ENCODE data around the gene SHPK. TPM values are rescaled to one million over a fixed set of nuclear protein-coding genes. Genes with fewer than 3 reads are reported as not detected.

The SHPK gene
- total and polyA plus RNA-seq, 2 of the 4 experiments (the other 2 are of a cell fraction): 11.1 to 14.3 TPM

- no peak for ATAC-seq (ENCODE audit: low read depth)
- no peak overlapping the region for H2BK120ac ChIP-seq (ENCODE audit: low read depth, low read length)
Observed at GRCh38 chr17:3672571-3672970, 36.5 kb upstream of the SHPK start.

More at GRCh38 chr17:3672571-3672970, 36.5 kb upstream of the SHPK start:
- no peak overlapping the region for H3K23ac ChIP-seq (ENCODE audit: low read depth, low read length)
- H2AK5ac ChIP-seq (ENCODE audit: low read depth, low read length): no peak overlapping the region
- no peak for TF ChIP-seq RAD21 (IDR thresholded peaks at IDR 0.05; ENCODE audit: low read length)
- TF ChIP-seq, protein P1, sequence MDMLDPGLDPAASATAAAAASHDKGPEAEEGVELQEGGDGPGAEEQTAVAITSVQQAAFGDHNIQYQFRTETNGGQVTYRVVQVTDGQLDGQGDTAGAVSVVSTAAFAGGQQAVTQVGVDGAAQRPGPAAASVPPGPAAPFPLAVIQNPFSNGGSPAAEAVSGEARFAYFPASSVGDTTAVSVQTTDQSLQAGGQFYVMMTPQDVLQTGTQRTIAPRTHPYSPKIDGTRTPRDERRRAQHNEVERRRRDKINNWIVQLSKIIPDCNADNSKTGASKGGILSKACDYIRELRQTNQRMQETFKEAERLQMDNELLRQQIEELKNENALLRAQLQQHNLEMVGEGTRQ (IDR thresholded peaks at IDR 0.05; ENCODE audit: low read depth, low read length): no peak
- TF ChIP-seq SMC3 (IDR thresholded peaks at IDR 0.05; ENCODE audit: low read depth, low read length): no peak
- no peak for TF ChIP-seq CEBPB (IDR thresholded peaks at IDR 0.05; ENCODE audit: low read depth, low read length)
- TF ChIP-seq FOS (IDR thresholded peaks at IDR 0.05; ENCODE audit: low read depth, low read length): no peak
- no peak overlapping the region for H3K4me3 ChIP-seq (ENCODE audit: insufficient read depth, low read depth, low read length)
- peaks cover 18% of the 10 kb centered on the region for H4K20me1 ChIP-seq (ENCODE audit: insufficient read depth, low read length)
- H3K4me1 ChIP-seq (ENCODE audit: control insufficient read depth, insufficient read depth, low read length): no peaks in the 10 kb centered on the region
- H3K56ac ChIP-seq (ENCODE audit: extremely low read depth, insufficient read depth, low read length): no peak overlapping the region
- H3K4ac ChIP-seq (ENCODE audit: low read depth, low read length): no peak overlapping the region
- ChIA-PET POLR2A (ENCODE audit: unreplicated experiment) (no interaction called here), CTCF (interaction anchor here (0.7 kb wide), 1 partner anchor 10 kb away, joined by 3 read pairs; no protein-coding TSS in a partner anchor)
- H2BK5ac ChIP-seq (ENCODE audit: low read depth, low read length, poor library complexity, severe bottlenecking): no peak overlapping the region
- H2BK20ac ChIP-seq (ENCODE audit: low read depth, low read length): no peak overlapping the region
- H4K5ac ChIP-seq (ENCODE audit: low read depth, low read length): no peak overlapping the region
- in situ Hi-C loops (cut with MboI; ENCODE audit: low sequenced_read_pairs): no loop called here
- H3K79me1 ChIP-seq (ENCODE audit: low read depth in 1 of 2, low read length in 2 of 2): peaks cover 6 to 31% of the 10 kb centered on the region in 2 experiments; a peak in 2 of 4 replicates
- no peak overlapping the region for H3K18ac ChIP-seq (ENCODE audit: low read depth, low read length)
- H3K9me1 ChIP-seq (ENCODE audit: insufficient read depth, low read length): peaks cover 12% of the 10 kb centered on the region
- H3K4me2 ChIP-seq (ENCODE audit: low read depth, low read length): no peak overlapping the region
- no peaks in the 10 kb centered on the region for H3K9me3 ChIP-seq (ENCODE audit: control insufficient read depth, insufficient read depth, low read length)
- no peak overlapping the region for H4K91ac ChIP-seq (ENCODE audit: insufficient read depth, low read depth, low read length)
- no peak overlapping the region for H4K8ac ChIP-seq (ENCODE audit: low read depth in 2 of 2, low read length in 2 of 2)
- H2BK15ac ChIP-seq (ENCODE audit: low read depth, low read length): no peak overlapping the region
- dilution Hi-C loops (cut with HindIII; ENCODE audit: low sequenced_read_pairs, unreplicated experiment): no loop called here
- no peaks in the 10 kb centered on the region for H3K36me3 ChIP-seq (ENCODE audit: control insufficient read depth, insufficient read depth, low read length)
- no TSS peak for BruUV-seq (replicated peaks)
- no CpG with 5 or more reads among the region's 4 CpGs for WGBS, 2 experiments (ENCODE audit: extremely low coverage in 2 of 2, insufficient read length in 1 of 2)
- no peak for DNase-seq
- no peak overlapping the region for H2AK9ac ChIP-seq (replicated peaks; ENCODE audit: low read depth, low read length, poor library complexity)
- no peak overlapping the region for H3K27ac ChIP-seq (ENCODE audit: insufficient read depth, low read length)
- H3K27me3 ChIP-seq (ENCODE audit: control insufficient read depth, insufficient read depth, low read length): no peaks in the 10 kb centered on the region
- intact Hi-C loops (cut with micrococcal nuclease): no loop called here
- no peak overlapping the region for H3K14ac ChIP-seq (replicated peaks; ENCODE audit: low read depth, low read length)
- no peak overlapping the region for H3K9ac ChIP-seq (ENCODE audit: low read depth, low read length)
- no peak overlapping the region for H2AFZ ChIP-seq (replicated peaks; ENCODE audit: low read length, poor library complexity)
